Inferior parietal cortex (tissue), 1 donor: ENCODE data around the gene SERPINE1.
"Not testable (repeated sequence)": the region's sequence is repeated elsewhere in the genome, so short reads cannot be mapped to it uniquely, and the experiment has no call there.

Experiments used
- DNase-seq: peaks from one replicate; pipeline ENCODE4 v3.0.0-alpha.2; 2016; ENCODE audit errors: extremely low spot score

SERPINE1 gene

DNA sequence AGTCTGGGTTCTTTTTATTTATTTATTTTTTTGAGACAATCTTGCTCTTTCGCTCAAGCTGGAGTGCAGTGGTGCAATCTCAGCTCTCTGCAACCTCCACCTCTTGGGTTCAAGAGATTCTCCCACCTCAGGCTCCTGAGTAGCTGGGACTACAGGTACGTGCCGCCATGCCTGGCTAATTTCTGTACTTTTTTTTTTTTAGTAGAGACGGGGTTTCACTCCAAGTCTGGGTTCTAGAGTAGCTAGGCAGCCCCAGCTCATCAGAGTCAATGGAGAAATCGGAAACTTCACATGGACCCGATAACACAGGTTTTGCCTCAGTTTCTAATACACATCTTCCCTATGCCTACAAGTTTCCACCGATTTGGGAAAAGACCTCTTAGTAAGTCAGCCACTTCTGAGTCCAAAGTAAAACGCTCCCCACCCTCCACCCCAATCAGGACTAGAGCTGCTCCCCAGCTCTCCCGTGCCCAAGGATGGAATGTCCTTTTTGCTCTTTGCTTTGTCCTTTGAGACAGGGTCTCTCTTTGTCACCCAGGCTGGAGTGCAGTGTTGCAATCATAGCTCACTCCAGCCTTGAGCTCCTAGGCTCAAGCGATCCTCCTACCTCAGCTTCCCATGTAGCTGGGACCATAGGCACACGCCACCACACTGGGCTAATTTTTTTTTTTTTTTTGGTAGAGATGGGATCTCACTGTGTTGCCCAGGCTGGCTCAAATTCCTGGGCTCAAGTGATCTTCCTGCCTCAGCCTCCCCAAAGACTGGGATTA, 3.8 kb upstream of the SERPINE1 start:
- DNase-seq, result no peak

DNA sequence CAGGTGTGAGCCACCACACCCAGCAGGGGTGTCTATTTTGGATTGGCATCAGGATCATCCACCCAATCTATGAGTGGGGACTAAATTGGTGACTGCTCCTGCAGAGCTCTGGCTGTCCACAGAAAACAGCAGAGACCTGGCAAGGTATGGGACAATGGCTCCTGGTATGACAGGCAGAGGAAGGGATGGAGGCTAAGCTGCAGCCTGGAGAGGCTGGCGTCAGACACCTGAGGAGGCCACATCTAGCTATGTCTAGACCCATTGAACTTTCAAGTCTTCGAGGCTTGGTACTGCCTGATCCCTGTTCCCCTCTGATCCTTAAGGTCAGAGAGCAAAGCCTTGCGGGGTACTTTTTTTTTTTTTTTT, 3.2 kb upstream of the SERPINE1 start:
- no peak for DNase-seq

DNA sequence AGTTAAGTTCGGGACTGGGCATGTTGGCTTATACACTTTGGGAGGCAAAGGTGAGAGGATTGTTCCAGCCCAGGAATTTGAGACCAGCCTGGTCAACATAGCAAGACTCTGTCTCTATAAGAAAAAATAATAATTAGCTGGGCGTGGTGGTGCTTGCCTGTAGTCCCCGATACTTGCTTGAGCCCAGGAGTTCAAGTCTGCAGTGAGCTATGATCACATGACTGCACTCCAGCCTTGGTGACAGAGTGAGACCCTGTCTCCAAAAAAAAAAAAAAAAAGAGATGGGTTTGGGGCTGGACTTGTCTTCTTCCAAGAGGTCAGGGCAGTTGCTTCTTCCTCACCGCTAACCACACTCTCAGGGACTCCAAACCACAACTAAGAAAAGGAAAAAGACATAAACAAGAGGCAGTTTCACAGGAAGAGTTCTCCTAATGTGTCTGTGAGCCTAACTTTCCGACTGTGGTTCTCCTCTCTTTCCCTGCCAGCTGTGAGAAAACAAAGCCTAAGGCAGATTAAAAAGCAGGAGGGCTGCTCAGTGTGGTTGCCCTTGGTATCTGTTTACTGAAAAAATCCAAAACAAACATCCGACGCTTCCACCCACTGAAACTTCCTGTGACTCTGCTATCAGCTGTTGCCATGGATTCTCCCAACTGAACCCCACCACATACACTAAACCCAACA, 2.4 kb upstream of the SERPINE1 start:
- no peak for DNase-seq

DNA sequence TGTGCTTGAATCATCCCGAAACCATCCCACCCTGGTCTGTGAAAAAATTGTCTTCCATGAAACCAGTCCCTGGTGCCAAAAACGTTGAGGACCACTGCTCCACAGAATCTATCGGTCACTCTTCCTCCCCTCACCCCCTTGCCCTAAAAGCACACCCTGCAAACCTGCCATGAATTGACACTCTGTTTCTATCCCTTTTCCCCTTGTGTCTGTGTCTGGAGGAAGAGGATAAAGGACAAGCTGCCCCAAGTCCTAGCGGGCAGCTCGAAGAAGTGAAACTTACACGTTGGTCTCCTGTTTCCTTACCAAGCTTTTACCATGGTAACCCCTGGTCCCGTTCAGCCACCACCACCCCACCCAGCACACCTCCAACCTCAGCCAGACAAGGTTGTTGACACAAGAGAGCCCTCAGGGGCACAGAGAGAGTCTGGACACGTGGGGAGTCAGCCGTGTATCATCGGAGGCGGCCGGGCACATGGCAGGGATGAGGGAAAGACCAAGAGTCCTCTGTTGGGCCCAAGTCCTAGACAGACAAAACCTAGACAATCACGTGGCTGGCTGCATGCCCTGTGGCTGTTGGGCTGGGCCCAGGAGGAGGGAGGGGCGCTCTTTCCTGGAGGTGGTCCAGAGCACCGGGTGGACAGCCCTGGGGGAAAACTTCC, 784 bp upstream of the SERPINE1 start:
- DNase-seq, result no peak

DNA sequence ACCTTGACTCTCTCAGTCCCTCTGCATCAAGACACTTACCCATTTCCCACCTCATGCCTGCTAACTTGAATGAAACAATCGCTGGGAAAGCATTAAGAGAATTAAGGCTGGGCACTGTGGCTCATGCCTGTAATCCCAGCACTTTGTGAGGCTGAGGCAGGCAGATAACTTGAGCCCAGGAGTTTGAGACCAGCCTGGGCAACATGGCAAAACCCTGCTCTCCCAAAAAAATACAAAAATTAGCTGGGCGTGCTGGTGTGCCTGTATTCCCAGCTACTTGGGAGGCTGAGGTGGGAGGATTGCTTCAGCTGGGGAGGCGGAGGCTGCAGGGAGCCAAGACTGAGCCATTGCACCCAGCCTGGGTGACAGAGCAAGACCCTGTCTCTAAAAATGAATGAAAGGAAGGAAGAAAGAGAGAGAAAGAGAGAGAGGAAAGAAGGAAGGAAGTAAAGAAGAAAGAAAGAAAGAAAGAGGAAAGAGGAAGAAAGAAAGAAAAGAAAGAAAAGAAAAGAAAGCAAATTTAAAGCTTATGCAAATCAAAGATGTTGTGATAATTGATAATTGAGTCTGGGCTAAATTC, 646 bp downstream of the SERPINE1 start:
- no peak for DNase-seq

DNA sequence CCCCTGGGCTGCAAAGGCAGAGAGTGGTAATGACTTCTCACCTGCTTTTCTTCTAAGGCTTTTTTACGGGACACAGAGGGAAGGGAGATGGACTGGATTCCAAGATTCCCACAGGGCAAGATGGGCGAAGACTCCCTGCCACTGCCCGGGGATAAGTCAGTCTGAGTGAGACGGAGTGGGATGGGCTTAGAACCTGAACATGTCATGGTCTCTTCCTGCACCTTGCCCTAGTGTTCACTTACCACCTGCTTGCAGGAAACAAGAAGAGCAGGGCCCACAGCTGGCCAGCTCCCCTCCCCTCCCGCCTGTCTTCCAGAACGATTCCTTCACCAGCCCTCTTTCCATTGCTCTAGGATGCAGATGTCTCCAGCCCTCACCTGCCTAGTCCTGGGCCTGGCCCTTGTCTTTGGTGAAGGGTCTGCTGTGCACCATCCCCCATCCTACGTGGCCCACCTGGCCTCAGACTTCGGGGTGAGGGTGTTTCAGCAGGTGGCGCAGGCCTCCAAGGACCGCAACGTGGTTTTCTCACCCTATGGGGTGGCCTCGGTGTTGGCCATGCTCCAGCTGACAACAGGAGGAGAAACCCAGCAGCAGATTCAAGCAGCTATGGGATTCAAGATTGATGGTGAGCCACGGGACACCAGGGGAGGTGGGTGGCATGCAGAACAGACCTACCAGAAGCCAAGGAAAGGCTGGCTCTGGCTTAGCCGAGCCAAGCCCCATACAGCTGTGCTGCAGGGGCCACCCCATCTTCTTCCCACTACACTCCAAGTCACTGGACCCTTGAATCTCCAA, 1.3 kb downstream of the SERPINE1 start:
- no peak for DNase-seq

DNA sequence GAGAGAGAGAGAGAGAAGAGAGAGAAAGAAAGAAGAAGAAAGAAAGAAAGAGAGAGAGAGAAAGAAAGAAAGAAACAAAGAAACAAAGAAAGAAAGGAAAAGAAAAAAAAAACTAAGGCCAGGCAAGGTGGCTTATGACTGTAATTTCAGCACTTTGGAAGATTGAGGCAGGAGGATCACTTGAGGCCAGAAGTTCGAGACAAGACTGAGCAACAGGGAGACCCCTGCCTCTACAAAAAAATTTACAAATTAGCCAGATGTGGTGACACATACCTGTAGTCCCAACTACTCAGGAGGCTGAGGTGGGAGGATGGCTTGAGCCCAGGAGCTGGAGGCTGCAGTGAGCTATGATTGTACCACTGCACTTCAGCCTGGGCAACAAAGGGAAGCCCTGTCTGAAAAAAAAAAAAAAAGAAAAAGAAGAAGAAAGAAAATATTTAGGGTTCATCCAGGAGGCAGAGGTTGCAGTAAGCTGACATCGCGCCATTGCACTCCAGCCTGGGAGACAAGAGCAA, 2.8 kb downstream of the SERPINE1 start:
- no peak for DNase-seq

DNA sequence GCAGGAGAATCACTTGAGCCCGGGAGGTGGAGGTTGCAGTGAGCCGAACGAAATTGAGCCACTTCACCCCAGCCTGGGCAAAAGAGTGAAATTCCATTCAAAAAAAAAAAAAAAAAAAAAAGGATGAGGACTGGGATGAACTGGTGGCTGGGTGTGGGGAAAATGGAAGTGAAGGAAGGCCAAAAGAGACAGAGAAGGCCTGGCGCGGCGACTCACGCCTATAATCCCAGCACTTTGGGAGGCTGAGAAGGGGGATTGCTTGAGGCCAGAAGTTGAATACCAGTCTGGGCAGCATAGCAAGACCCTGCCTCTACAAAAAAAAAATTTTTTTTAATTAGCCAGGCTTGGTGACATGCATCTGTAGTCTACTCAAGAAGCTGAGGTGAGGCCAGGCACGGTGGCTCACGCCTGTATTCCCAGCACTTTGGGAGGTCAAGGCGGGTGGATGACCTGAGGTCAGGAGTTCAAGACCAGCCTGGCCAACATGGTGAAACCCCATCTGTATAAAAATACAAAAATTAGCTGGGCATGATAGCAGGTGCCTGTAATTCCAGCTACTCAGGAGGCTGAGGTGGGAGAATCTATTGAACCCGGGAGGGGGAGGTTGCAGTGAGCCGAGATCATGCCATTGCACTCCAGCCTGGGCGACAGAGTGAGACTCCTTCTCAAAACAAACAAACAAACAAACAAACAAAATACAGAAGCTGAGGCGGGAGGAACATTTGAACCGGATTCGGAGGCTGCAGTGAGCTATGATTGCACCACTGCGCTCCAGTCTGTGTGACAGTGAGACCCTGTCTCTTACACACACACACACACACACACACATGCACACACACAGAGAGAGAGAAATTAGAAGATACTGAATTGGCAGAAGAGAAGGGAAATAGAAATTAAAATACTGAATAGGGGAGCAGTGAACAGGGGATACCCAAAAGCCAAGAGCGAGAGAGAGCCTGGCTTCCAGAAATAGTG, 6.0 kb downstream of the SERPINE1 start:
- not testable (repeated sequence) for DNase-seq

DNA sequence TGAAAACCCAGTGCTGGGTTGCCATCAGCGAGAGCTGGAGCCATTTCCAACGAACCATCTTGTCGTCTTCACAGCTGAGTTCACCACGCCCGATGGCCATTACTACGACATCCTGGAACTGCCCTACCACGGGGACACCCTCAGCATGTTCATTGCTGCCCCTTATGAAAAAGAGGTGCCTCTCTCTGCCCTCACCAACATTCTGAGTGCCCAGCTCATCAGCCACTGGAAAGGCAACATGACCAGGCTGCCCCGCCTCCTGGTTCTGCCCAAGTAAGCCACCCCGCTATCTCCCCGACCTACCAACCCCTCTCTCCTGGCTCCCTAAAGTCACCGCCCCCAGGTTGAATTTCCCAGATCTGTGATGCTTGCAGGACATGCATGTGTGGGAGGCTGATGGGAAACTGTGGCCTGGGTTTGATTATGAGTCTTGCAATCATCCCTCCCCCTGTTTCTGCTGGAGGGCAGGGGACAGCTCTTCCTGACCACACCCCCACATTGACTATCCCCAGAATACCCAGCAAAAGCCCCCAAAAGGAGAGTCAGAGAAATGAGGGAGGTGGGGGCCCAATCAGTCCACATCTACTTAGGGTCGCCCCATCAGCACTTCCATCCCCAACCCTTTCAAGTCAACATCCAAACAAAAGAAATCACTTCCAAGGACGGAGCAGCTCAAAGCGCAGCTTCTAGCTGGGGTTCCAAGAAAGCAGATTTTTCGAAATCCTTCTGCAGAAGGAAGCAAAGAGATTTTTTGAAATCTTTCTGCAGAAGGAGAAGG, 6.9 kb downstream of the SERPINE1 start:
- no peak for DNase-seq

DNA sequence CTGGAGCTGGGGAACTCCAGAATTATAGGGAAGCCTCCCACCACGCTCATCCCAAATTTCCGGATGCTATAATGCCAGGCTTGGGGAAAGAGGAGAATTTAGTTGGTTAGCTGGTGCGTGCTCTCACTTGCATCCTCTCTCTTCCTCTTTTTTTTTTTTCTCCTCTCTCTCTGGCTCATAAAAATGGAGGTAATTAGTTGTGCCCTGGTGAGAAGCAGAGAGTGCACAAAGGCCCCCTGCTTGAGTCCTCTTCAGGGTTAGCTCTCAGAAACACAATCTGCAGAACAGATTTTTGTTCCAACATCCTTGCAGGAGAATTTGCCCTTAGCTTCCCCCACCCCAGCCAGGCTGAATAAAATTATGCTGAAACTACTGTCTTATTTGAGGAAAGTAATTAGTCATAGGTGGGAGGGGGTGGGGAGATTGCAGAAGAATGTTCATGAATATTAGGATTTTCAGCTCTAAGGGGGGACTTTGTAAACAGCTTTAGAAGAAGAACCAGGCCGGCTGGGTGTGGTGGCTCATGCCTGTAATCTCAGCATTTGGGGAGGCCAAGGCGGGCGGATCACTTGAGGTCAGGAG, 7.6 kb downstream of the SERPINE1 start:
- DNase-seq, result no peak

DNA sequence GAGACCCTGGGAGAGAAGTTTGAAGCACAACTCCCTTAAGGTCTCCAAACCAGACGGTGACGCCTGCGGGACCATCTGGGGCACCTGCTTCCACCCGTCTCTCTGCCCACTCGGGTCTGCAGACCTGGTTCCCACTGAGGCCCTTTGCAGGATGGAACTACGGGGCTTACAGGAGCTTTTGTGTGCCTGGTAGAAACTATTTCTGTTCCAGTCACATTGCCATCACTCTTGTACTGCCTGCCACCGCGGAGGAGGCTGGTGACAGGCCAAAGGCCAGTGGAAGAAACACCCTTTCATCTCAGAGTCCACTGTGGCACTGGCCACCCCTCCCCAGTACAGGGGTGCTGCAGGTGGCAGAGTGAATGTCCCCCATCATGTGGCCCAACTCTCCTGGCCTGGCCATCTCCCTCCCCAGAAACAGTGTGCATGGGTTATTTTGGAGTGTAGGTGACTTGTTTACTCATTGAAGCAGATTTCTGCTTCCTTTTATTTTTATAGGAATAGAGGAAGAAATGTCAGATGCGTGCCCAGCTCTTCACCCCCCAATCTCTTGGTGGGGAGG, 10.8 kb downstream of the SERPINE1 start:
- DNase-seq, result no peak

DNA sequence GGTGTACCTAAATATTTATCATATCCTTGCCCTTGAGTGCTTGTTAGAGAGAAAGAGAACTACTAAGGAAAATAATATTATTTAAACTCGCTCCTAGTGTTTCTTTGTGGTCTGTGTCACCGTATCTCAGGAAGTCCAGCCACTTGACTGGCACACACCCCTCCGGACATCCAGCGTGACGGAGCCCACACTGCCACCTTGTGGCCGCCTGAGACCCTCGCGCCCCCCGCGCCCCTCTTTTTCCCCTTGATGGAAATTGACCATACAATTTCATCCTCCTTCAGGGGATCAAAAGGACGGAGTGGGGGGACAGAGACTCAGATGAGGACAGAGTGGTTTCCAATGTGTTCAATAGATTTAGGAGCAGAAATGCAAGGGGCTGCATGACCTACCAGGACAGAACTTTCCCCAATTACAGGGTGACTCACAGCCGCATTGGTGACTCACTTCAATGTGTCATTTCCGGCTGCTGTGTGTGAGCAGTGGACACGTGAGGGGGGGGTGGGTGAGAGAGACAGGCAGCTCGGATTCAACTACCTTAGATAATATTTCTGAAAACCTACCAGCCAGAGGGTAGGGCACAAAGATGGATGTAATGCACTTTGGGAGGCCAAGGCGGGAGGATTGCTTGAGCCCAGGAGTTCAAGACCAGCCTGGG, 11.4 kb downstream of the SERPINE1 start:
- DNase-seq, result peak; percentile 64

DNA sequence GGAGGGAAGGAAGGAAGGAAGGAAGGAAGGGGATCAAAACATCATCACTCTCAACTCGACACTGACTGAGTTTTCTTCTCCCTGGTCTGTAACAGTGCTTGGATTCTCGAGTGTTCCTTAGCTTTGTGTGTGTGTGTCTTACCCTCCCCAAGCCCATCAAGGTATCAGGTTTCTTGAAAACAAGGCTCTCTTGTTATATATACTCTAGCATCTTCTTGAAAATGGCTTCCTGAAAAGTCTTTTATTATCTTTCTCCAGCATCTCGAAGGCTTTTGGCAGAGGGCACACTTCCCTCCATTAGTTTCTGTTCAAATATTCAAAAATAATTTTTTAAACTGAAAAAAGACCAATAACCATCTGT, 13.4 kb downstream of the SERPINE1 start:
- DNase-seq, result no peak

DNA sequence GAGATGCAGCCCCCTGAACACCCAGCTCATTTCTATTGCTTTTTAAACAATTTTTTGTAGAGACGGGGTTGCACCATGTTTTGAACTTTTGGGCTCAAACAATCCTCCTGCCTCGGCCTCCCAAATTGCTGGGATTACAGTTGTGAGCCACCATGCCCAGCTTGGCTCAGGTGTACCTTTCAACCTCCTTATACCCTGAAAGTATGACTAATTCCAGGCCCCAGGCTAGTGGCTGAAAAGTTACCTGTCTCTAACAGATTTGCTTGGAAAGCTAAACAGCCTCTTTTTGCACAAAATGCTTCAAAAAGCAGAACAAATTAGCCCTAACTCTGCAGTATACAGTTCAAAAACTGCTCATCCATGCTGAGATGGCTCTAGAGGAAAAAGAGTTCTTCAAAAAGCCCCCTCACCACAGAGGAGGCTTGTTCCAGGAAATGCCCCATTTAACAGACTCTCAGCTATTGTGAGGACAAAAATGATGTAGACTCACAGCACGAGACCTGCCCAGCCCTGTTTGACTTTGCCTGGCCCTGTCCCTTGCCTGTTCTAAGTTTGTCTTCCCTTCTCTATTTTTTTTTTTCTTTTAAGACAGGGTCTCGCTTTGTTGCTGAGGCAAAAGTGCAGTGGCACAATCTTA, 14.0 kb downstream of the SERPINE1 start:
- no peak for DNase-seq

DNA sequence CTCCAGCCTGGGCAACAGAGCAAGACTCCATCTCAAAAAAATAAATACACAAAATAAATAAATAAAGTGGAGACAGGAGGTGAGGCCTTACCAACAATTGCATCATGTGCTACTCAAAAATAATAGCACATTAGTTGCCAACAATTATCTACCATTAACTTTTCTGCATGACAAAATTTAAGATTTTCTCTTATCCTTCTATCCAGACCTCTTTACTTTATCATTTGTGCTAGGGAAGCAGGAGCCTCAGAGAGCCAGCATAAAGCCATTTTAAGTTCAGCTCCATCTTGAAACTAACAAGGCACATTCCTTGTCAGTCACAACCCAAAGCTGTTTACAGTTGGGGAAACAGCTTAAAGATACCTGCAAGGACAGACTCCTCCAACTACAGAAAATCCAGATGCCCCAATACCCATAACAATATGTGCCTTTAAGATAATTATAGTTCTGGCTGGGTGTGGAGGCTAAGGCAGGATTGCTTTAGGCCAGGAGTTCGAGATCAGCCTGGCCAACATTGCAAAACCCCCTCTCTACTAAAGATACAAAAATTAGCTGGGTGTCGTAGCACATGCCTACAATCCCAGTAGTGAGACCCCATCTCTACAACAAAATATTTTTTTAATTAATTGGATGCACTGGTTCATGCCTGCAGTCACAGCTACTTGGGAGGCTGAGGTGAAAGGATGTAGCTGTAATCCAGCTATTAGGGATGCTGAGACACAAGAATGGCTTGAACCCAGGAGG, 25.2 kb downstream of the SERPINE1 start:
- no peak for DNase-seq

DNA sequence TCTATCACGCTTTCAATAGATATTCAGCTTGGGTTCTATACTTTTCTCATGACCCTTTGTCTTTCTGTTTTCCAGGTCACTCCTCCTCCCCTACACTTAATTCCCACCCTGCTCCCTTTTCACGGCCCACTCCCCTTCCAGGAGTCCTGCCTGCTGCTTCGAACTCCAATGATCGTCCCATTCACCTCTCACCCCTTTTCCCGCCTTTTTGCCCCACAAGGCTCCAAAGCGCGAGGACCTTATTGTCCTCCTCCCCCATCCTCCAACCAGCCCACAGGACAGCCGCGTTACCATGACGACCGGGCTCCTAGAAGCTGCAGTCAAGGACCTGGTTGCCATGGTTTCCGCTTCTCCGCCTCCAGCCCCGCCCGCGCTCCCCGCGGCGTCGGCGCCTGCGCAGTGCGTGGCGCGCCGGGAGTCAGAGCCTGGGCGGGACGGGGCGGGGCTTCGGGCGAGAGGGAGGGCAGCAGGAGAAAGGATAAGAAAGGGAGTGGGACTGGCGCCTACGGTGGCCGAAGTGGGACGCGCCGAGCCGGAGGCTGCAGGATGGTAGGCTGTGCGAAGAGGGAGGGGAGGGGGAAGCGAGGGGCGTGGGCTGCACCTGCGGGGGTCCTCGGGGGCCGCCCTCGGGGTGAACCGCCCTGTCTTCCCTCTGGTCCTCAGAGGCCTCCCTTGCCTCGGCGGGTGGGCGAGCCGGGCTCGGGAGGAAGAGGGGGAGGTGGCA, 27.2 kb downstream of the SERPINE1 start, which contains the start of gene AP1S1:
Gene AP1S1 (plus strand): TSS at position 508 of the 724 bp plus-strand sequence. CDS start 39 bp downstream, at position 547.
- peak; percentile 90 for DNase-seq
